Stomach (tissue), 9 donors: ENCODE results near the gene LGR5. TPM values are rescaled to one million over a fixed set of nuclear protein-coding genes. Genes with fewer than 3 reads are reported as not detected.
"Not testable (repeated sequence)": the region's sequence is repeated elsewhere in the genome, so short reads cannot be mapped to it uniquely, and the experiment has no call there.

Experiments
- DNase-seq, 2 donors: peaks; one replicate each; pipeline versions ENCODE4 v3.0.0 to v3.0.0-alpha.2; 2013 to 2019
- H3K27ac ChIP-seq, 5 donors: fragments of 200-600 bp in 4 of 5; sonication (generic) in 4 of 5; one replicate each; pipeline ENCODE4 v1.5.1; 2013 to 2019; ENCODE audit warnings: mild to moderate bottlenecking in 1 of 5, moderate library complexity in 1 of 5
- H3K27me3 ChIP-seq, 3 donors: fragments of 200-600 bp; sonication (generic); one replicate each; pipeline ENCODE4 v1.5.1; 2017 to 2019; ENCODE audit warnings: mixed run types in 1 of 3
- H3K36me3 ChIP-seq, 4 donors: fragments of 200-600 bp; sonication (generic); 1 replicate in 3 of 4; 2 replicates in 1 of 4; pipeline ENCODE4 v1.5.1; 2016 to 2019
- H3K4me1 ChIP-seq, 4 donors: fragments of 200-600 bp; sonication (generic); one replicate each; pipeline ENCODE4 v1.5.1; 2016 to 2019
- H3K4me3 ChIP-seq, 4 donors: fragments of 200-600 bp; sonication (generic) in 3 of 4; one replicate each; pipeline ENCODE4 v1.5.1; 2016 to 2019; ENCODE audit warnings: mild to moderate bottlenecking in 1 of 4
- H3K9me3 ChIP-seq, 4 donors: fragments of 200-600 bp; sonication (generic); one replicate each; pipeline ENCODE4 v1.5.1; 2016 to 2019
- EP300 ChIP-seq: sonication (generic); formaldehyde crosslinking; IDR thresholded peaks from one replicate; pipeline ENCODE4 v1.6.1; 2017; ENCODE audit warnings: antibody characterized with exemption
- POLR2A ChIP-seq, 4 donors: fragments of 450-650 bp; IDR thresholded peaks; one replicate each; pipeline ENCODE4 v1.6.1; 2016; ENCODE audit warnings: antibody characterized with exemption in 4 of 4, control low read depth in 2 of 4, mild to moderate bottlenecking in 1 of 4, moderate library complexity in 1 of 4
- POLR2AphosphoS5 ChIP-seq, 3 donors: sonication (generic); formaldehyde crosslinking; IDR thresholded peaks; one replicate each; pipeline ENCODE4 v1.6.1; 2016; ENCODE audit warnings: antibody characterized with exemption in 3 of 3
- WGBS, 5 donors: extraction: QIAGEN DNeasy Blood & Tissue Kit in 3 of 5; methylation state at CpG; one replicate each; pipeline versions ENCODE4 v1.1.5 to v1.1.7; 2013 to 2018; 5-methylcytosine and 5-hydroxymethylcytosine counted together
- intact Hi-C: fragments of 100-400 bp; cut with DNase I; formaldehyde crosslinking; loops from one replicate; pipeline ENCODE4 v1.15.1; 2023; ENCODE audit warnings: low total_unique reads
- polyA plus RNA-seq, 3 donors: library from polyadenylated mRNA; stranded (reverse); fragments of 200-250 nt; gene quantifications; one replicate each; pipeline ENCODE4 v1.2.3, GENCODE V29; 2013
- total RNA-seq, 5 donors: library from RNA; depleted of rRNA; stranded (reverse); fragments of >200 nt; gene quantifications; one replicate each; pipeline versions ENCODE4 v1.1.0 to v1.2.3, GENCODE V29; 2014 to 2016
- TF ChIP-seq, protein P1 (sequence below), 7 experiments: fragments of 450-650 bp in 4 of 7; fragments of 200-600 bp in 3 of 7; sonication (generic) in 3 of 7; IDR thresholded peaks; one replicate each; pipeline ENCODE4 v1.5.1; 2016 to 2019; ENCODE audit warnings: antibody characterized with exemption in 7 of 7, control low read depth in 2 of 7, mild to moderate bottlenecking in 1 of 7
- donor health status: healthy with polysubstance abuse.
- donor health status: Bipolar disorder and iron deficiency.
- donor health status: healthy.

The LGR5 gene
- total and polyA plus RNA-seq, 8 donors = 0.06 to 16.0 (median 1.2) TPM; not detected in 3

DNA sequence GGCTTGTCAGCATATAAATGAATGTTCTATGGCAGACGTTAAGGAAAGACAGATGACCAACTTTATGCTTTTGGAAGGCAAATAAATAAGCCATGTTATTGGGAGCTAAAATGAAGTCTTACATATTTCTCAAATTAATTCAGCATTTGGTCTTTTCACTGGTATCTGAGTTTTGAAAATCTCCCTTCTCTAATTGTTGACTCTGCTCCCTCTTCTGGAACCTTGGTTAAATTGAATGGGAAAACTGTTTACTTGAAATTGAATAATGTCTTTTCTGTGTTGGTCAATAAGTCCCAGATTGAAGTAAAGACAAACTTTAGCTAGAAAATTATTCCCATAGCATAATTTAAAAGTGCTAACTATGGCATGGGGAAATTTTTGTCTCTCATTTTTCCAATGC lies 38.7 kb downstream of the LGR5 start:
- H3K4me3 ChIP-seq = no peak overlapping the region
- no peaks in the 10 kb centered on the region for H3K36me3 ChIP-seq
- no peak overlapping the region for H3K27ac ChIP-seq
- H3K27me3 ChIP-seq = no peaks in the 10 kb centered on the region
- intact Hi-C loops = no loop called here
- DNase-seq = no peak
- no peaks in the 10 kb centered on the region for H3K4me1 ChIP-seq
- WGBS, 5 donors = 41 to 67% (median 48%) methylated on average over 1 of the region's 1 CpG
- H3K9me3 ChIP-seq = no peaks in the 10 kb centered on the region
- TF ChIP-seq POLR2AphosphoS5 (IDR thresholded peaks at IDR 0.05) = no peak

DNA sequence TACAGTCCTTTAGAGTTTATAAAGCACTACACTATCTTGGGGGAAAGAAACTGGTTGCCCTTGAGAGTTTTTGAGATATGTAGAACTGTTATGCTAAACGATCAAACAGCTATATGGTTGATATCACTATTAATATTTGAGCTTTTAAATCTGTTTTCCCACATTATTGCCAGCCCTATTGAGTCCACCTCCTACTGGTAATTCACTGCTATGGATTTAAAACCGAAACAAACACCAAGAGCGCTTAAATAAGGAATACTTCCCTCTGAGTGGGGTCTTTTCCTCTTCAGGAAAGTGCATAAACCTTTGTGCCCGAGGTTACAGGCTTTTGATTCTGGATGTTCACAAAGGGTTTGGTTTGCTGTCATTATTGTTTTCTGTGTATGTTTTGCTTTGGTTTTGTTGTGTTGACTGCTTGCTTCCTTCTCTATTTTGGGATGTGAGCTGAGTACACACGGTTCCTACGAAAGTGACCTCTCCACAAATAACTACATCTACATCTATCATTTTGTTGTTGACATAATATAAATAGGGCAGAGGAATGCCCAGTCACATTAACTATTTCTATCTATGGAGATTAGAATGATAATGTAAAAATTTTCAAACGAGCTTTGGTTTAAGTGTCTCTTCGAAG lies 44.8 kb downstream of the LGR5 start:
- TF ChIP-seq POLR2AphosphoS5 (IDR thresholded peaks at IDR 0.05) = no peak
- no peak for TF ChIP-seq POLR2A (IDR thresholded peaks at IDR 0.05)
- TF ChIP-seq EP300 = no peak
- TF ChIP-seq, protein P1, sequence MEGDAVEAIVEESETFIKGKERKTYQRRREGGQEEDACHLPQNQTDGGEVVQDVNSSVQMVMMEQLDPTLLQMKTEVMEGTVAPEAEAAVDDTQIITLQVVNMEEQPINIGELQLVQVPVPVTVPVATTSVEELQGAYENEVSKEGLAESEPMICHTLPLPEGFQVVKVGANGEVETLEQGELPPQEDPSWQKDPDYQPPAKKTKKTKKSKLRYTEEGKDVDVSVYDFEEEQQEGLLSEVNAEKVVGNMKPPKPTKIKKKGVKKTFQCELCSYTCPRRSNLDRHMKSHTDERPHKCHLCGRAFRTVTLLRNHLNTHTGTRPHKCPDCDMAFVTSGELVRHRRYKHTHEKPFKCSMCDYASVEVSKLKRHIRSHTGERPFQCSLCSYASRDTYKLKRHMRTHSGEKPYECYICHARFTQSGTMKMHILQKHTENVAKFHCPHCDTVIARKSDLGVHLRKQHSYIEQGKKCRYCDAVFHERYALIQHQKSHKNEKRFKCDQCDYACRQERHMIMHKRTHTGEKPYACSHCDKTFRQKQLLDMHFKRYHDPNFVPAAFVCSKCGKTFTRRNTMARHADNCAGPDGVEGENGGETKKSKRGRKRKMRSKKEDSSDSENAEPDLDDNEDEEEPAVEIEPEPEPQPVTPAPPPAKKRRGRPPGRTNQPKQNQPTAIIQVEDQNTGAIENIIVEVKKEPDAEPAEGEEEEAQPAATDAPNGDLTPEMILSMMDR (IDR thresholded peaks at IDR 0.05) = no peak
- WGBS, 5 donors = 59 to 78% (median 65%) methylated on average over 8 of the region's 8 CpGs
- Histone ChIP-seq H3K36me3 (no peaks in the 10 kb centered on the region), H3K4me1 (no peaks in the 10 kb centered on the region), H3K27ac (no peak overlapping the region), H3K4me3 (no peak overlapping the region), H3K9me3 (no peaks in the 10 kb centered on the region), H3K27me3 (no peaks in the 10 kb centered on the region)
- no peak for DNase-seq
- intact Hi-C loops = no loop called here

DNA sequence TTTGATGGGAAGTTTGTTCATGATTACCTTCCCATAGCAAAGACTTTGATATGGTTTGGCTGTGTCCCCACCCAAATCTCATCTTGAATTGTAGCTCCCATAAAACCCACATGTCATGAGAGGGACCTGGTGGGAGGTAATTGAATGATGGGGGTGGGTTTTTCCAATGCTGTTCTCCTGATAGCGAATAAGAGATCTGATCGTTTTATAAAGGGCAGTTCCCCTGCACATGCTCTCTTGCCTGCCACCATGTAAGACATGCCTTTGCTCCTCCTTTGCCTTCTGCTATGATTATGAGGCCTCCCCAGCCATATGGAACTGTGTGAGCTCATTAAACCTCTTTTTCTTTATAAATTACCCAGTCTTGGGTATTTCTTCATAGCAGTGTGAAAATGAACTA lies 51.2 kb downstream of the LGR5 start:
- H3K4me3 ChIP-seq, H3K4me1 ChIP-seq, H3K27me3 ChIP-seq, DNase-seq, H3K27ac ChIP-seq, intact Hi-C loops, H3K36me3 ChIP-seq: not testable (repeated sequence)
- 68 to 96% (median 91%) methylated on average over 2 of the region's 2 CpGs for WGBS, 5 donors
- peaks cover 0 to 18% (median 9%) of the 10 kb centered on the region in 4 donors for H3K9me3 ChIP-seq

DNA sequence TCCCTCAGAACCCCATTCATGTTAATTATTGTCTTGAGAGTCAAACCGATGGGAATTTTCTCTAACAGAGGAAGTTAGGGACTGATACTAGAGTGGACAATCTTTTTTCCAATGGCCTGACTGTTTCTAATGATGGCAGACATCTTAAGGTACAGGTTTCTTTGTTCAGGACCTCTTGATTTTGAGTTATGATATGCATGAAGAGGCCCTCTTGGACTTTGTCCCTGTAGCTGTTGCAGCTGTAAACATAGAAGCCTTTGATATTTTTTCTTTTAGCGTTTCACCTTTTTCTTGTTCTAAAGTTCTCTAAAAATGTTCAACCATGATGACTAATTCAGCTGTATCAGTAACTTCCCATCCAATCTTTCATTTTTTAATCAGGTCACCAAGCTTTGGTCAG lies 53.0 kb downstream of the LGR5 start:
- TF ChIP-seq EP300 (no peak), POLR2A (IDR thresholded peaks at IDR 0.05) (no peak), POLR2AphosphoS5 (IDR thresholded peaks at IDR 0.05) (no peak)
- TF ChIP-seq, protein P1 (IDR thresholded peaks at IDR 0.05) = no peak
- H3K36me3 ChIP-seq = no peaks in the 10 kb centered on the region
- 47 to 74% (median 57%) methylated on average over 2 of the region's 2 CpGs for WGBS, 5 donors
- H3K4me3 ChIP-seq = no peak overlapping the region
- no peak for DNase-seq
- peaks cover 0 to 18% (median 9%) of the 10 kb centered on the region in 4 donors for H3K9me3 ChIP-seq
- no peak overlapping the region for H3K27ac ChIP-seq
- H3K4me1 ChIP-seq = no peaks in the 10 kb centered on the region
- intact Hi-C loops = no loop called here
- H3K27me3 ChIP-seq = no peaks in the 10 kb centered on the region

DNA sequence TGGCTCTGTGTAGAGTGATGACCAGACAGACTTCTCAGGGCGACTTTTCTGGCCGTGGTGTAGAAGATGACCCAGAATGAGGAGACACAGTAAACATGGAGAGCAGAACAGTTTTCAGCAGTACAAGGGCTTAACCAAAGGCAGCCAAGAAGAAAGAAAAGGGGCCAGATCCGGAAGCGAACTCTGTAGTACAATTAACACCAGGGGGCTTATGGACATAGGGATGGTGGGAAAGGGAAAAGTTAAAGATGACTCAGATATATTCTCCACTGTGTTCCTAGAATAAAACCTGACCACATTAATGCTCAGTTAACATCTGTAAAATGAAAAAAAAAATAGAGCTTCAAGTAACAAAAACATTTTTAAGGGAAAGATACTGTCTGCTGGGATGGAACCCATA lies 60.2 kb downstream of the LGR5 start:
- intact Hi-C loops = no loop called here
- peaks cover 0 to 6% (median 3%) of the 10 kb centered on the region in 4 donors for H3K9me3 ChIP-seq
- no peaks in the 10 kb centered on the region for H3K36me3 ChIP-seq
- no peak for TF ChIP-seq POLR2A (IDR thresholded peaks at IDR 0.05)
- TF ChIP-seq, protein P1 (IDR thresholded peaks at IDR 0.05) = no peak
- TF ChIP-seq POLR2AphosphoS5 (IDR thresholded peaks at IDR 0.05) = no peak
- TF ChIP-seq EP300 = no peak
- 88 to 99% (median 95%) methylated on average over 4 of the region's 4 CpGs for WGBS, 5 donors
- H3K4me3 ChIP-seq = no peak overlapping the region
- no peak overlapping the region for H3K27ac ChIP-seq
- H3K4me1 ChIP-seq = no peaks in the 10 kb centered on the region
- no peaks in the 10 kb centered on the region for H3K27me3 ChIP-seq
- no peak for DNase-seq
